ENCODE data around the gene MYL4. TPM values are rescaled to one million over a fixed set of nuclear protein-coding genes. Genes with fewer than 3 reads are reported as not detected.
A peak's percentile ranks its signal among the peaks of the same experiment; 100 is the strongest.

The MYL4 gene
- total RNA-seq, 1 experiment from 2014 or later: 1.6 TPM

DNA sequence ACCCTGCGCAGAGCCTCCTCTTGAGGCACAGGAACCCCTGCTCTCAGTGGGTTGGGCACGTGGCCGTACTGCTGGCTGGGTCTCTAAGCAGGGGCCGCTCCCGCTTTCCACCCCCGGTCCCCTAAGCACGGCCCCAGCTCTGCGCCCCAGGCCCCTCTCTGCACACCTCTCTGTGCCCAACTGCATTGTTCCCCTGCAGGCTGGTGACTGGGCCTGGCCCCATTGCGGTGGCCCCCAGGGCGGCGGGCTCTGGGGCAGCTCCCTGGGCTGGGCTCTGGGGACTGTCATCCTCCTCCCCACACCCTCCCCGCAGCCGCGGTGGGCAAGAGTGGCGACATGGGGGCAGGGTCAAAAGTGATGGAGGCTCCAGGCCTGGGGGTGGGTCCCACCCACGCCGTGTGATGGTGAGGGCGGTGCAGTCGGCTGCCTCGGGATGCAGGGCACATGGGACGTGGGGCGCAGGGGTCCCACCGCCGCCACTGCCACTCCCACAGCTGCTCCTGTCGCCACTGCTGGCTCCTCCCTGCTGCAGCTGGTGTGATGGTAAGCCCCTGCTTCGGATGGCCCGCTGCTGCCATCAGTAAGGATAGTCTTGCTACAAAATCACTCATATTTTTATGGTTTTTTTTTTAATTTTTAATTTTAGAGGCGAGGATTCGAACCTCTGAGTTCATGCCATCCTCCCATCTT lies 29.3 kb downstream of the MYL4 start:
- H3K4me2 ChIP-seq (ENCODE audit: low read length): no peak overlapping the region
- ATAC-seq (no peak), DNase-seq (no peak)
- POLR2A ChIA-PET (ENCODE audit: unreplicated experiment): no interaction called here
- H3K36me3 ChIP-seq (ENCODE audit: low read depth, low read length): no peaks in the 10 kb centered on the region
- H3K27ac ChIP-seq (ENCODE audit: low read length): no peak overlapping the region
- H3K79me2 ChIP-seq (ENCODE audit: low read length): no peaks in the 10 kb centered on the region
- CTCF ChIA-PET: interaction anchor here (2.3 kb wide), 1 partner anchor 77 kb away, joined by 17 read pairs; no protein-coding TSS in a partner anchor
- H2AFZ ChIP-seq (ENCODE audit: low read length): no peak overlapping the region
- H3K9me2 ChIP-seq (replicated peaks; ENCODE audit: low read length): no peaks in the 10 kb centered on the region
- BruUV-seq (replicated peaks): no TSS peak
- H3K4me1 ChIP-seq (ENCODE audit: insufficient read depth, low read length): peaks cover 21% of the 10 kb centered on the region
- H3K4me3 ChIP-seq (ENCODE audit: low read length): no peak overlapping the region
- H4K20me1 ChIP-seq (ENCODE audit: low read length): no peaks in the 10 kb centered on the region
- H3K9me3 ChIP-seq (ENCODE audit: low read length): no peaks in the 10 kb centered on the region
- TF ChIP-seq EZH2phosphoT487 (IDR thresholded peaks at IDR 0.05; ENCODE audit: borderline replicate concordance, low read length): no peak
- TF ChIP-seq EZH2 (IDR thresholded peaks at IDR 0.05; ENCODE audit: low read length, unreplicated experiment): no peak
- TF ChIP-seq, protein P1, sequence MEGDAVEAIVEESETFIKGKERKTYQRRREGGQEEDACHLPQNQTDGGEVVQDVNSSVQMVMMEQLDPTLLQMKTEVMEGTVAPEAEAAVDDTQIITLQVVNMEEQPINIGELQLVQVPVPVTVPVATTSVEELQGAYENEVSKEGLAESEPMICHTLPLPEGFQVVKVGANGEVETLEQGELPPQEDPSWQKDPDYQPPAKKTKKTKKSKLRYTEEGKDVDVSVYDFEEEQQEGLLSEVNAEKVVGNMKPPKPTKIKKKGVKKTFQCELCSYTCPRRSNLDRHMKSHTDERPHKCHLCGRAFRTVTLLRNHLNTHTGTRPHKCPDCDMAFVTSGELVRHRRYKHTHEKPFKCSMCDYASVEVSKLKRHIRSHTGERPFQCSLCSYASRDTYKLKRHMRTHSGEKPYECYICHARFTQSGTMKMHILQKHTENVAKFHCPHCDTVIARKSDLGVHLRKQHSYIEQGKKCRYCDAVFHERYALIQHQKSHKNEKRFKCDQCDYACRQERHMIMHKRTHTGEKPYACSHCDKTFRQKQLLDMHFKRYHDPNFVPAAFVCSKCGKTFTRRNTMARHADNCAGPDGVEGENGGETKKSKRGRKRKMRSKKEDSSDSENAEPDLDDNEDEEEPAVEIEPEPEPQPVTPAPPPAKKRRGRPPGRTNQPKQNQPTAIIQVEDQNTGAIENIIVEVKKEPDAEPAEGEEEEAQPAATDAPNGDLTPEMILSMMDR (conservative IDR thresholded peaks at IDR 0.05; ENCODE audit: low read depth, low read length): no peak
- H3K9ac ChIP-seq (ENCODE audit: low read length): no peak overlapping the region
- H3F3A ChIP-seq (ENCODE audit: low read length, unreplicated experiment): no peaks in the 10 kb centered on the region
- intact Hi-C loops (cut with micrococcal nuclease): no loop called here
- H3K27me3 ChIP-seq (ENCODE audit: low read length): no peaks in the 10 kb centered on the region

DNA sequence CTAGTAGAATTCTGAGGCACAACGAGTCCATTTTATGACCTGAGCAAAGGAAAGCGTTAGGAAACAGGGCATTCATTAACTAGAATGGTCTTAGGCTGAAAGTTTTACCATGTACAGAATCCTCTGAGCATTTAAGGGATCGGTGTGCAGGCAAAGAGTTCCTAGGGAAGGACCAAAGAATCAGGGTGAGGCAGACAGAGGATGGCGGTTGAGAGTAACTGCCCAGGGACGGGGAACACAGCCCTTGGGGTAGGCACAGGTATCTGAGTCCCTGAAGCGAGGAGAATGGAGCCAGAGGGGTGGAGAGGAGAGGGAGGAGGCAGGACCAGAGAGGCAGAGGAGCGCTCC lies 30.4 kb downstream of the MYL4 start:
- Histone ChIP-seq H3K9ac (ENCODE audit: low read length) (peak overlapping the region; percentile 42), H3F3A (ENCODE audit: low read length, unreplicated experiment) (no peaks in the 10 kb centered on the region), H4K20me1 (ENCODE audit: low read length) (no peaks in the 10 kb centered on the region), H3K27me3 (ENCODE audit: low read length) (no peaks in the 10 kb centered on the region), H3K9me3 (ENCODE audit: low read length) (no peaks in the 10 kb centered on the region), H3K27ac (ENCODE audit: low read length) (peak overlapping the region; percentile 84), H3K4me2 (ENCODE audit: low read length) (peak overlapping the region; percentile 44), H2AFZ (ENCODE audit: low read length) (peak overlapping the region; percentile 71), H3K4me3 (ENCODE audit: low read length) (no peak overlapping the region), H3K9me2 (replicated peaks; ENCODE audit: low read length) (no peaks in the 10 kb centered on the region), H3K4me1 (ENCODE audit: insufficient read depth, low read length) (peaks cover 21% of the 10 kb centered on the region), H3K36me3 (ENCODE audit: low read depth, low read length) (no peaks in the 10 kb centered on the region), H3K79me2 (ENCODE audit: low read length) (no peaks in the 10 kb centered on the region)
- CTCF ChIA-PET: interaction anchor here (1.0 to 2.3 kb wide), 3 partner anchors 9 to 76 kb away, joined by 6 to 17 read pairs (median 10); no protein-coding TSS in a partner anchor
- intact Hi-C loops (cut with micrococcal nuclease): no loop called here
- ATAC-seq (no peak), DNase-seq (no peak)
- POLR2A ChIA-PET (ENCODE audit: unreplicated experiment): interaction anchor here (0.5 to 1.3 kb wide), 4 partner anchors 44 to 1108 kb away, joined by 3 to 9 read pairs (median 6); no protein-coding TSS in a partner anchor
- BruUV-seq (replicated peaks): no TSS peak
- TF ChIP-seq EZH2phosphoT487 (IDR thresholded peaks at IDR 0.05; ENCODE audit: borderline replicate concordance, low read length) (no peak), EZH2 (IDR thresholded peaks at IDR 0.05; ENCODE audit: low read length, unreplicated experiment) (no peak)
- TF ChIP-seq, protein P1 (conservative IDR thresholded peaks at IDR 0.05; ENCODE audit: low read depth, low read length): no peak

Measured in PC-3 (cell line).